KG1 (cell line): ENCODE data around the gene FCRL6.

Experiments used
- DNase-seq: peaks from one replicate; lab custom pipeline; 2025; lab: John Stamatoyannopoulos, UW

FCRL6 gene

DNA sequence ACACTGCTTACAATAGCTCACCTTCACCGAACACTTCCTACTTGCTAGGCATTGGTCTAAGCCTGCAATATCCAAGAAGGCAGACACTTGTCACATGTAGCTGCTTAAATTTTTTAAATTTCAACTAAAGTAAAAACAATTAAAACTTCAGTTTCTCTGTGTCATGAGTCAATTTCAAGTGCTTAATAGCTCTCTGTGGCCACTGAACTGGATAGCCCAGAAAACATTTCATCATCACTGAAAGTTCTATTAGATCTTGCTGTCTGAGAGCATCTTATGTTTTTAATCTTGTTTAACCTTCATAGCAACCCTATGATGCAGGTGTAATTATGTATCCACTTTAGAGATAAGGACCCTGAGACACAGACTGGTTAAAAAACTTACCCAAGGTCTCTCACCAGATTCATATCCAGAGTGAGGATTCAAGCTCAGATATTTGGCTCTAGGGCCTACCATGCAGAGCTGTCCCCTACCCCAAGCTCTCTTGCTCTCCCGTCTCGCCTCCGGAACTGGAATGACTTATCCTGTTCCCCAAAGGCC lies 2.6 kb upstream of the FCRL6 start:
- DNase-seq, result no peak

DNA sequence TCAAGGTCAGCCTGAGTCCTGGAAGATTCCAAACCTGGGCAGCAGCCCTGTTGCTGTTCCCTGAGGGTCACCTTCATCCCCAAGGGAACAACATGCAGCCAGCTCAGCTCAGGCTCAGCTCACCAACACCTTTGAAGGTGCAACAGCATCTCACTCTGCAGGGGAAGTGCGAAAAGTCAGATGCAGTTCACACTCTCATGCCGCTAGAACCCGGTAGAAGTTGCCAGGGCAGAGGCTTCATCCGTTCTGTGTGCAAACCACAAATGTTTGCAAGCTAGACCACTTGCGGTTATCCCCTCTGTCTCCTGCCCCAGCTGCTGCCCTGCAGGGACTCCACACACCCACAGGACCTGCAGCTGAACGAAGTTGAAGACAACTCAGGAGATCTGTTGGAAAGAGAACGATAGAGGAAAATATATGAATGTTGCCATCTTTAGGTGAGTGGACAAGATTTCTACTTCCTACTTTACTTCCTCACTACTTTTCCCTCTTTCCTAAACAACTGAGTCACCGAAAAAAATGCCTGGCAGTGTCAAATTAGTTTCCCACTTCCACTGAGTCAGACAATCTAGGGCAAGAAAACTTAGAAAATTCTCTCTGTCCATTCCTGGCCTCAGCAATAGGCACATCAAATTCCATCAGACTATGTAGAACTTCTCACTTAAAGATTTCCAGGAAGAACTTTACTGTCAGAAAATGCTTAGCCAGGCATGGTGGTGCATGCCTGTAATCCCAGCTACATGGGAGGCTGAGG lies 1.8 kb upstream of the FCRL6 start:
- no peak for DNase-seq

DNA sequence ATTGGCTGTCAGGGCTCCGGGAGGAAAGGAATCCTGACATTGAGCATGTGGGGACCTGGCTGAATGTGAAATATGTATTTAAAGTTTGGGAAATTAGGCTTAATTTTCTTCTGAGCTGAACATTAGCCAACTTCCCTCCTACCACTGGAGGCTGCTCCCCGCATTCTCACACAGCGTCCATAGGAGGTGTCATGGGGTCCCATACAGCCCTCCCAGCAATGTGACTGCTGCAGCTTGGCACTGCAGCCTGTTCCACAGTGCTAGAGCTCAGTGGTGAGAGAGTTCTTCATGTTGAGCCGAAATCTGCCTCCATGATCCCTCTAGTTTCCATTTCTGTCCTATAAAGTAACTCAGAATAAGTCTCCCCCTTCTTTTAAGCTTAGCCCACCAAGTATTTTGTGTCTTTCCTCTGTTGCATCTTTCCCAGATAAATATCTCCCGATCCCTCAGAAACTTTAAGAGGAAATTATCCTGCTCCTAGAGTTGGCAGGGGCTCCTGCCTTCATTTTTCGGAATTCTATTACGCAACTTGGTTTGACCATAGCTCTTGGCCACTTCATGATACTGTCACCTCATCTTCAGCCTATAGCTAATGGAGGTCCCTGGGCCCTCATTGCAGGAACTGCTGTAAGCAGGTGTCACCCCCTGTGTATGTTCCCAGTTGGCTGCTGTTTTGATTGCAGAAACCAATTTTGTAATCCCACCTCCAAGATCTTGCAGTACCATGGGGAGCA lies 2.0 kb downstream of the FCRL6 start:
- no peak for DNase-seq

DNA sequence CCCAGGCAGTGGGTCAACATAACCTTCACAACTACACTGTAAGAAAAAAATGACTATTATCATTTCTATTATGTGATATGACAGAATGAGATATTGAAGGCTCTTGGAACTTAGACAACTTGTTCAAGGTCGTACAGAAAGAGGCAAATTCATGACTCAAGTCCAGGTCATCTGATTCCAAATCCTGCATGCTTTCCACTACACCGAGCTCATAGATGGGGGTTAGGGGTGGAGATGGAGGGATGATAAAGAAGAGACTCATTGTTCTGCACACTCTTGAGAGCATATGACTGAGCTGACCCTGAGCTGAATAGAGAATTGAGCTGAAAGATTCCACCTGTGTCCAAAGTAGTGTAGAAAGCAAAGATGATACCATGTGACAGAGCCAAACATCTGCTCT lies 2.8 kb downstream of the FCRL6 start:
- DNase-seq, result no peak

DNA sequence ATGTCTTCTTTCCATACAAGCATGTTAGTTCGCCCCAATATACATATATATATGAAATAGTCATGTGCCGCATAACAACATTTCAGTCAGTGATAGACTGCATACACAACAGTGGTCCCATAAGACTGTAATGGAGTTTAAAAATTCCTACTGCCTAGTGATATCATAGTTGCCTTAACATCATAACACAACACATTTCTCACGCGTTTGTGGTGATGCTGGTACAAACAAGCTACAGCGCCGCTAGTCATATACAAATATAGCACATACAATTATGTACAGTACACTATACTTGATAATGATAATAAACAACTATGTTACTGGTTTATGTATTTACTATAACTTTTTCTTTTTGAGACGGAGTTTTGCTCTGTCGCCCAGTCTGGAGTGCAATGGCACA lies 13.8 kb downstream of the FCRL6 start:
- no peak for DNase-seq

DNA sequence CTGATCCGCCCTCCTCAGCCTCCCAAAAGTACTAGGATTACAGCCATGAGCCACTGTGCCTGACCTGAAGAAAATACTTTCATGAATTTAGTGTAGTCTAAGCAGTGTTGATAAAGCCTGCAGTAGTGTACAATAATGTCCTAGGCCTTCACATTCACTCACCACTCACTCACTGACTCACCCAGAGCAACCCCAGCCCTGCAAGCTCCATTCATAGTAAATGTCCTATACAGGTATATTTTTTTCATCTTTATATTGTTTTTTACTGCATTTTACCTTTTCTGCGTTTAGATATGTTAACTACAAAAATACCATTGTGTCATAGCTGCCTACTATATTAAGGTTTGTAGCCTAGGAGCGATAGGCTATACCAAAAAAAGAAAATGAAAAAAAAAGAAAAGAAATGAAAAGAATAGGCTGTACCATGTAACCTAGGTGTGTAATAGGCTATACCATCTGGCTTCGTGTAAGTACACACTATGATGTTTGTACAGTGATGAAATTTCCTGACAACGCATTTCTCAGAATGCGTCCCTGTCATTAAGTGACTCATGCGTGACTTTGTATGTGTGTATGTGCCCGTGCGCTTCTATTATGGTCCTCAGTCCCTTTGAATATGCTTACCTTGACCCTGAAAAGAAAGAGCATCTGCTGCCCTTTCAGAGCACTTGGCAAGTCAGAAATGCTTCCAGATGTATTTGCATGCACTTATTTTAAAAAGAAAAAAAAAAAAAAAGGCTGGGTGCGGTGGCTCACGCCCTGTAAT lies 15.3 kb downstream of the FCRL6 start:
- DNase-seq, result no peak

DNA sequence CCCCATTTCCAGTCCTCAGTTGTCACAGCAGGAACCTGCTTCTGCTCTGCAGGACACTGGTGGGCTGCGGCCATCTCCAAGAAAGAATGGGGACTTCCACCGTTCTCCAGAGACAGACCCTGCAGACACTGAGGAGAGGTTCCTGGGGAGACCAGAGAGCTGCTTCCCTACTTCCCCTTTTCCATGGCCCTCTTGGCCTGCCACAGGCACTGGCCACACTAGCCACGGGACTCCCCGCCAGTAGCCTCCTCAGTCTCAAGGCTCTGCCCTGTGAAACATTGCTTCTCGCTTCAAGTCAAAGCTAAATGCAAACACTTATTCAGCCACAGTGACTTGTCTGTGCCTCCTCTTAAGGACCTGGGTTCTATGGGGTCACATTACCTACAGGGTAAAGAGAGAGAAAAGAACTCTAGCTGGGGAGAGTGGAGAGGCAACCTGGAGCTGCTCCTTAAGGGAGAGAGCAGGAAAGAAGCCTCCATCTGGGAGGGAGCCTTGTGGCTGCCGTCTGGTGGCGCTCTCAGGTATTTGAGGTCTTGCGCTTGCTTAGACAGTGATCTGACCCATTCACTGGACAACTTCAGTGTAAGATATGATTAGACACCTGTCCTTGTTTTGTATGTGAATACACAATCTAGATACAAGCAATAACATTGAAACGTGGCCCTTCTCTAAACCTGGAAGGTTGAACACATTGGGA lies 19.2 kb downstream of the FCRL6 start:
- no peak for DNase-seq

DNA sequence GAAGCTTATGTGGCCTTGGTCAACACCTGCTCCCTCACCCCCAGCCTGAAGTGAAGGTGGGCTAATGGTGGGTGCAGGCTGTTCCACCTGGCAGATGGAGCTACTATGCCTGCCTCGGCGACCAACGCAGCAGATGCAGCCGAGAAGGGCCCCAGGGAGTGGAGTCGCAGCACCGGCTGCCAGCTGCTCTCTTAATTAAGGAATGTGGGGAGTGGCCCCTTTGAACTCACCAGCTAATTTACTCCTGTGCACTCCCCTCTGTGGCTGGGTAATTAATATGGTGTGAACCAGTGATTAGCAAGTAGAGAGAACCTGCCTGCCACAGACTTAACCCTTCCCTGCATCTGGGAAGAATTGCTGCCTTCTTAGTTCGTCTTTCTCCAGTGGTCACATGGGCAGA lies 21.2 kb downstream of the FCRL6 start:
- DNase-seq, result no peak

DNA sequence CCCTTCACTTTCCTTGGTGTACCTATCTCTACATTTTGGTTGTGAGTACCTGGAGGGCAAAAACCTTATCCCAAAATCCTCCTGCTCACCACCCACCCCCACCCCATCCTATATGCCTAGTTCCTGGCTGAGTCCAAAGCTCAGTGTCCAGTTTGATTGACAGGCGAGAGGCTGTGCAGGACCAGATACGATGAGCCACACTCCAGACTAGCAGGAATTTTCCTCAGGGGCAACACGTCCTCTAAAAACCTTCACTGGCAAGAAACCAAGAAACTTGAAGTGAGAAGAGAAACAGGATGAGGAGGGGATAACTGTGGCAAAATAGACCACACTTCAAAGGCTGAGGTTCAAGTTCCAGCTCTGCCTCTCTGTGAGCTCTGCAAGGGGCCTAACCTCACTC lies 23.4 kb downstream of the FCRL6 start:
- no peak for DNase-seq

DNA sequence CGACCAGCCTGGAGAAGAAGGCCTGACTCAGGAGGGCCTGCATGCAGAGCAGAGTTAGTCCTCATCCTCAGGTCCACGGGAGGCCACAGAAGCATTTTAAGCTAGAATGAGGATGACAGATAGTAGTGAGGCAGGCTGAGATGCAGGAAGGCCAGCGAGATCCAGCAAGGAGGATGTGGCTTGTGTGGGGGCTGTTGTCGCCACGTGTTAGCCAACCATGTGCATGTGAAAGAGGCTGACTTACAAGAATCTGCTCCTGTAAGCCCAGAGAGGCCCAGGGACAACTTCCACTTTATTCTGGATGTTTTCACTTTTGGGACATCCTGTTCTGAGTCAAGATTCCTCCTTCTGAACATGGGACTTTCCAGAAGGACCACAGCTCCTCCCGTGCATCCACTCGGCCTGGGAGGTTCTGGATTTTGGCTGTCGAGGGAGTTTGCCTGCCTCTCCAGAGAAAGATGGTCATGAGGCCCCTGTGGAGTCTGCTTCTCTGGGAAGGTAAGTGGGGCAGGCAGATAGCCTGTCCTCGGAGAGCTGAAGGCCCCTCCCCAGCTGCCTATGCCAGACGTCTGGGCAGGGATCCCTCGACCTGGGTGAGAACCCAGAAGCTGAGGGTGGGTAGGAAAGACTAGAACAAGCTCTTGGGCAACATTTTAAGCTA lies 24.4 kb downstream of the FCRL6 start, which contains the start of gene SLAMF8:
Gene SLAMF8 (plus strand): TSS at position 433 of the 661 bp plus-strand sequence. CDS start 26 bp downstream, at position 459.
- no peak for DNase-seq

- no peak for DNase-seq
These were observed 24.9 kb downstream of the FCRL6 start for GRCh38 chr1:159827102-159827490.

- no peak for DNase-seq
These were observed 25.4 kb downstream of the FCRL6 start for GRCh38 chr1:159827549-159827948.

DNA sequence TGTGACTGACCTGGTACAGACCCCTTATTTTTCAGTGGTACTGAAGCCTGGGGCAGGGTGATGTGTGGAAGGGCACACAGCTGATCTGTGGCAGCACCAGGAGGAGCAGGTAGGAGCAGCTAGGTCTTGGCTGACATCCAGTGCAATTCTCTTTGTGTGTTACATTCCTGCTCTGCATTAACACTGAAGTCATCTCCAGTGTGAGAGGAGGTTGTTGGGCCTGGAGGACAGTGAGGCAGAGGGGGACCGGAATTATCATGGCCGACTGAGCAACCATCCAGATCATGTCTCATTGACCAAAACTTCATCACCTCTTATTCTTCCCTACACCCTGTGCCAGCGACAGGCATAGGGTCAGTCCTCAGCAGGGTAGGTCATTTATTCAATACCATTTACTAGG lies 26.0 kb downstream of the FCRL6 start:
- DNase-seq, result no peak

DNA sequence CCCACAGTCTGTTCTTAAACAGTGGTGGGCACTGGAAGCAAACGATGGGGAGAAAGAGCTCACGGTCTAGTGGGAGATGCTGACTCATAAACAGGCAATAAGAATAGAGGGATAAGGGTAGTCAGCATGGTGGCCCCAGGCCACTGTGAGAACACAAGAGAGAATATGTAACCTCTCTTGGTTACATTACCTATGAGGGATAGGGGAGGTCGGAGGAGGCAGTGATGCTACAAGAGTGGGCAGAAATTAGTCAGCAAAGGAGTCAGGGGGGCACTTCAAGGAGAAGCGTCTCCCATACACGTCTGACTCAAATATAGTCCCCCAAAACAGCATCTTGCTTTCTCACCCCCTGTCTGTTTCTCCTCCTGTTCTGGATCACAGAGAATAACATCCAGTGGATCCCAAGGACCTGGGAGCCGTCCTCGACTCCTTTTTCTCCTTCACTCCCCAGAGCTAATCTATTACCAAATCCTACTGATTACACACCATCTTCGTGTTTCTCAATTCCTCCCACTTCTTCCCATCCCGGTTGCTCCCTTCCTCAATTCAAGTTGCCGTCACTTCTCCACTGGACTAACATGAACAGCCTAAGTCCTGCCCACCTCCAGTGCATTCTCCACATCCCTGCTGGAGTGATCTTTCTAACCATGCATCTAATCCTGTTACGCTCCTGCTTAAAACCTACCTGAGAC lies 26.6 kb downstream of the FCRL6 start:
- no peak for DNase-seq

- no peak for DNase-seq
These were observed 27.1 kb downstream of the FCRL6 start for GRCh38 chr1:159829273-159829634.

GRCh38 chr1:159829822-159830465 lies 27.8 kb downstream of the FCRL6 start:
- no peak for DNase-seq

GRCh38 chr1:159830722-159831121 lies 28.6 kb downstream of the FCRL6 start:
- no peak for DNase-seq

- no peak for DNase-seq
These were observed 29.4 kb downstream of the FCRL6 start for GRCh38 chr1:159831412-159832141.

GRCh38 chr1:159832309-159832708 lies 30.1 kb downstream of the FCRL6 start:
- DNase-seq, result no peak

- DNase-seq, result no peak
These were observed 33.2 kb downstream of the FCRL6 start for GRCh38 chr1:159835356-159835755.
